PC-9 (cell line): ENCODE measurements around the gene FAM171A2.

Experiments used
- EZH2 ChIP-seq: fragments of 200-600 bp; sonication (generic); IDR thresholded peaks from 2 replicates; pipeline ENCODE4 v1.8.0; 2017; ENCODE audit warnings: antibody characterized with exemption, low read depth
- TF ChIP-seq, protein P1 (sequence below): fragments of 200-600 bp; sonication (generic); conservative IDR thresholded peaks from 2 replicates; pipeline ENCODE4 v1.6.1; 2017; ENCODE audit warnings: mixed run types, antibody characterized with exemption, mild to moderate bottlenecking, moderate library complexity

DNA sequence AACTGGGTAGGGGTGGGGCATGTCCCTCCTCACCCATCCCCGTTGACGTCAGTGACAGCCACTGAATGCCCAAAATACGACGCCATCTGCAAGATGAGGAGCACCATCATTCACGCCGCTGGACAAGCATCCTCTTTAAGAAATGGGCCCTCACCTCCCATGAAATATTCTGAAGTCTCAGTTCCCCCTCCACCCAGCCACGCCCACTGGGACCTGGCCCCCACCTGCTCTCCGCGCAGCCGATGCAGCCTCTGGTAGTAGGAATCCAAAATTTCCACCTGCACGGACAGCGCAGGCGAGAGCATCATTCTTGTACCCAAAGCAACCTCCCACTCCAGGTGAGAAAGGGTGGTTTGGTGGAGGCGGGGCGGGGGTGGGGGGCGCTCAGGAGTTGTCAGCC lies 20.2 kb upstream of the FAM171A2 start:
- TF ChIP-seq EZH2, result no peak
- TF ChIP-seq, protein P1, sequence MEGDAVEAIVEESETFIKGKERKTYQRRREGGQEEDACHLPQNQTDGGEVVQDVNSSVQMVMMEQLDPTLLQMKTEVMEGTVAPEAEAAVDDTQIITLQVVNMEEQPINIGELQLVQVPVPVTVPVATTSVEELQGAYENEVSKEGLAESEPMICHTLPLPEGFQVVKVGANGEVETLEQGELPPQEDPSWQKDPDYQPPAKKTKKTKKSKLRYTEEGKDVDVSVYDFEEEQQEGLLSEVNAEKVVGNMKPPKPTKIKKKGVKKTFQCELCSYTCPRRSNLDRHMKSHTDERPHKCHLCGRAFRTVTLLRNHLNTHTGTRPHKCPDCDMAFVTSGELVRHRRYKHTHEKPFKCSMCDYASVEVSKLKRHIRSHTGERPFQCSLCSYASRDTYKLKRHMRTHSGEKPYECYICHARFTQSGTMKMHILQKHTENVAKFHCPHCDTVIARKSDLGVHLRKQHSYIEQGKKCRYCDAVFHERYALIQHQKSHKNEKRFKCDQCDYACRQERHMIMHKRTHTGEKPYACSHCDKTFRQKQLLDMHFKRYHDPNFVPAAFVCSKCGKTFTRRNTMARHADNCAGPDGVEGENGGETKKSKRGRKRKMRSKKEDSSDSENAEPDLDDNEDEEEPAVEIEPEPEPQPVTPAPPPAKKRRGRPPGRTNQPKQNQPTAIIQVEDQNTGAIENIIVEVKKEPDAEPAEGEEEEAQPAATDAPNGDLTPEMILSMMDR, result no peak
